HepG2 (cell line): ENCODE results near the gene CELSR3. TPM values are rescaled to one million over a fixed set of nuclear protein-coding genes. Genes with fewer than 3 reads are reported as not detected.

Experiments used
- ATAC-seq: fragments of 200-7000 bp; cut with Tn5 transposase; 3 replicates; pipeline ENCODE4 v1.9.1; 2020; ENCODE audit warnings: mild to moderate bottlenecking, moderate library complexity
- BruUV-seq: library from RNA; stranded (reverse); fragments of 400-500 nt; replicated peaks from 2 replicates; lab custom pipeline; 2021; lab: Mats Ljungman, UMichigan
- CTCF ChIA-PET: fragments of 300-600 bp; formaldehyde crosslinking; extraction: SDS; loops from one replicate; lab custom pipeline; 2021; ENCODE audit warnings: low total read pairs, inconsistent platforms, low intra/inter-chr PET ratio; lab: Yijun Ruan, JAX
- POLR2A ChIA-PET: fragments of 350-600 bp; sonication (Branson Sonifier 250); formaldehyde crosslinking; loops from one replicate; lab custom pipeline; 2020; ENCODE audit warnings: antibody characterized with exemption, inconsistent platforms; lab: Yijun Ruan, JAX
- DNase-seq: peaks from one replicate; pipeline ENCODE4 v3.0.0-alpha.2; 2015; ENCODE audit warnings: low spot score
- FAIRE-seq: peaks from 3 replicates; lab custom pipeline; 2011; peaks lifted over from hg19 to GRCh38; lab: Jason Lieb, UNC
- H2AFZ ChIP-seq: one replicate; pipeline ENCODE4 v1.6.1; 2011; ENCODE audit warnings: low read length, inconsistent platforms
- H3K27ac ChIP-seq: fragments of 300-600 bp; 3 replicates; pipeline ENCODE4 v1.8.0; 2011; ENCODE audit warnings: mixed run types, mild to moderate bottlenecking, mixed read lengths, low read length, inconsistent platforms; ENCODE audit not compliant: insufficient read depth; ENCODE audit errors: extremely low read length
- H3K27me3 ChIP-seq, 2 experiments: fragments of 200-600 bp in 1 of 2; 2 replicates in 1 of 2; 3 replicates in 1 of 2; pipeline versions ENCODE4 v1.6.0 to v1.8.0; 2011; ENCODE audit warnings: low read length in 2 of 2, mild to moderate bottlenecking in 2 of 2, moderate library complexity in 2 of 2, inconsistent platforms in 1 of 2; ENCODE audit not compliant: insufficient read depth in 2 of 2, control insufficient read depth in 1 of 2
- H3K36me3 ChIP-seq, 2 experiments: fragments of 200-600 bp in 1 of 2; replicated peaks in 1 of 2; 2 replicates in 1 of 2; 3 replicates in 1 of 2; pipeline versions ENCODE4 v1.5.1 to v1.8.0; 2011; ENCODE audit warnings: low read length in 2 of 2, inconsistent platforms in 1 of 2; ENCODE audit not compliant: insufficient read depth in 2 of 2, control insufficient read depth in 1 of 2
- H3K4me1 ChIP-seq: 2 replicates; pipeline ENCODE4 v1.5.1; 2012; ENCODE audit warnings: low read length, inconsistent platforms; ENCODE audit not compliant: insufficient read depth
- H3K4me2 ChIP-seq: 2 replicates; pipeline ENCODE4 v1.6.0; 2011; ENCODE audit warnings: low read depth, low read length, inconsistent platforms
- H3K4me3 ChIP-seq, 3 experiments: fragments of 200-600 bp in 1 of 3; sonication (generic), shearing (Covaris generic) in 1 of 3; replicated peaks in 1 of 3; 2 replicates each; pipeline ENCODE4 v1.5.1; 2011 to 2016; ENCODE audit warnings: low read length in 3 of 3, inconsistent platforms in 2 of 3, low read depth in 2 of 3, mild to moderate bottlenecking in 2 of 3, control low read depth in 1 of 3, mixed read lengths in 1 of 3; ENCODE audit not compliant: insufficient read depth in 1 of 3
- H3K79me2 ChIP-seq: one replicate; pipeline ENCODE4 v1.6.1; 2011; ENCODE audit warnings: low read length, inconsistent platforms; ENCODE audit not compliant: insufficient read depth
- H3K9ac ChIP-seq: 2 replicates; pipeline ENCODE4 v1.6.0; 2011; ENCODE audit warnings: mild to moderate bottlenecking, low read depth, low read length, inconsistent platforms; ENCODE audit not compliant: insufficient read depth
- H3K9me3 ChIP-seq: 2 replicates; pipeline ENCODE4 v1.5.1; 2012; ENCODE audit warnings: mild to moderate bottlenecking, low read length
- H4K20me1 ChIP-seq: 2 replicates; pipeline ENCODE4 v1.6.0; 2011; ENCODE audit warnings: inconsistent platforms, mild to moderate bottlenecking, low read length, moderate library complexity; ENCODE audit not compliant: insufficient read depth
- ATF7 ChIP-seq, 2 experiments: fragments of 450-650 bp in 1 of 2; sonication (generic) in 1 of 2; formaldehyde crosslinking in 1 of 2; IDR thresholded peaks; 2 replicates each; pipeline versions ENCODE4 v1.4.0 to v1.6.1; 2016 to 2020; ENCODE audit warnings: antibody characterized with exemption in 1 of 2, mild to moderate bottlenecking in 1 of 2, missing genetic modification reagents in 1 of 2
- BHLHE40 ChIP-seq: IDR thresholded peaks from 2 replicates; pipeline ENCODE4 v1.6.1; 2011; ENCODE audit warnings: low read length, improper control_type of control experiment
- CREB1 ChIP-seq, 2 experiments: fragments of 450-650 bp in 1 of 2; IDR thresholded peaks; 2 replicates each; pipeline ENCODE4 v1.6.1; 2016 to 2017; ENCODE audit warnings: control low read depth in 1 of 2, mild to moderate bottlenecking in 1 of 2, missing compliant biosample characterization in 1 of 2, missing genetic modification characterization in 1 of 2
- FOXP1 ChIP-seq, 2 experiments: fragments of 450-650 bp in 1 of 2; IDR thresholded peaks; 2 replicates each; pipeline ENCODE4 v1.6.1; 2017 to 2018; ENCODE audit warnings: antibody characterized with exemption in 1 of 2
- GTF3A ChIP-seq: sonication (generic); formaldehyde crosslinking; conservative IDR thresholded peaks from 2 replicates; pipeline ENCODE4 v1.4.0; 2020; ENCODE audit warnings: mild to moderate bottlenecking, missing genetic modification reagents
- MXD3 ChIP-seq: IDR thresholded peaks from 2 replicates; pipeline ENCODE4 v1.6.1; 2016; ENCODE audit warnings: mild to moderate bottlenecking, missing biosample characterization, missing genetic modification reagents
- NBN ChIP-seq: fragments of 450-650 bp; conservative IDR thresholded peaks from 2 replicates; pipeline ENCODE4 v1.6.1; 2017
- SRSF4 ChIP-seq: fragments of 200-400 bp; formaldehyde crosslinking; IDR thresholded peaks from one replicate; pipeline ENCODE4 v1.6.1; 2018; ENCODE audit warnings: mild to moderate bottlenecking, low read depth, low read length, moderate library complexity; ENCODE audit not compliant: poor library complexity, severe bottlenecking
- ZBTB46 ChIP-seq: sonication (generic); formaldehyde crosslinking; IDR thresholded peaks from 2 replicates; pipeline ENCODE4 v1.4.0; 2020; ENCODE audit warnings: mild to moderate bottlenecking, missing genetic modification reagents, borderline replicate concordance
- ZFP82 ChIP-seq: sonication (generic); formaldehyde crosslinking; IDR thresholded peaks from 2 replicates; pipeline ENCODE4 v1.5.1; 2020; ENCODE audit warnings: mild to moderate bottlenecking, missing genetic modification reagents, borderline replicate concordance
- ZKSCAN5 ChIP-seq: sonication (generic); formaldehyde crosslinking; IDR thresholded peaks from 2 replicates; pipeline ENCODE4 v1.5.1; 2020; ENCODE audit warnings: mild to moderate bottlenecking, missing genetic modification reagents
- ZMYM2 ChIP-seq: sonication (generic); formaldehyde crosslinking; IDR thresholded peaks from 2 replicates; pipeline ENCODE4 v1.8.0; 2022; ENCODE audit warnings: mild to moderate bottlenecking, missing genetic modification reagents
- ZNF143 ChIP-seq: sonication (generic); formaldehyde crosslinking; IDR thresholded peaks from 2 replicates; pipeline ENCODE4 v1.4.0; 2020; ENCODE audit warnings: missing genetic modification reagents
- ZNF292 ChIP-seq: sonication (generic); formaldehyde crosslinking; IDR thresholded peaks from 2 replicates; pipeline ENCODE4 v1.8.1; 2022; ENCODE audit warnings: mild to moderate bottlenecking, low read depth, missing genetic modification reagents, borderline replicate concordance
- ZNF382 ChIP-seq: sonication (generic); formaldehyde crosslinking; IDR thresholded peaks from 2 replicates; pipeline ENCODE4 v1.5.0; 2020; ENCODE audit warnings: missing genetic modification reagents, mild to moderate bottlenecking, borderline replicate concordance
- ZNF383 ChIP-seq: sonication (generic); formaldehyde crosslinking; IDR thresholded peaks from 2 replicates; pipeline ENCODE4 v1.4.0; 2020; ENCODE audit warnings: missing genetic modification reagents, mild to moderate bottlenecking, borderline replicate concordance
- ZNF839 ChIP-seq: sonication (generic); formaldehyde crosslinking; IDR thresholded peaks from 2 replicates; pipeline ENCODE4 v1.4.0; 2020; ENCODE audit warnings: missing genetic modification reagents, mild to moderate bottlenecking, borderline replicate concordance
- WGBS: methylation state at CpG from one replicate; pipeline ENCODE4 v1.1.6; 2017; ENCODE audit warnings: low lambda C conversion rate; 5-methylcytosine and 5-hydroxymethylcytosine counted together
- in situ Hi-C: cut with HindIII; loops from 2 replicates; pipeline ENCODE4 v1.10.0; 2017; ENCODE audit warnings: low pct_unique_long_range_greater_than_20kb; ENCODE audit not compliant: extremely low pct_ligation_motif_present
- intact Hi-C: fragments of 100-400 bp; cut with micrococcal nuclease; formaldehyde crosslinking; loops from one replicate; pipeline ENCODE4 v1.10.0; 2022; ENCODE audit not compliant: unreplicated experiment
- polyA plus RNA-seq, 8 experiments: library from polyadenylated mRNA; depleted of rRNA in 3 of 8; stranded (reverse) in 7 of 8; unstranded in 1 of 8; fragments of >200 nt; fragmentation: Illumina TruSeq in 4 of 8; extraction: Trizol in 4 of 8; gene quantifications; 2 replicates each; pipeline versions ENCODE4 v1.2.1 to v1.2.3, GENCODE V29; 2011 to 2016; ENCODE audit warnings: low read depth in 4 of 8, missing spikeins in 1 of 8, mixed read lengths in 1 of 8; ENCODE audit not compliant: insufficient read depth in 1 of 8
- total RNA-seq, 5 experiments: library from RNA; depleted of rRNA; stranded (reverse); fragments of >200 nt; fragmentation: Illumina TruSeq; extraction: Trizol; gene quantifications; 2 replicates each; pipeline ENCODE4 v1.2.3, GENCODE V29; 2016; ENCODE audit warnings: low read depth in 1 of 5

Gene CELSR3
- total and polyA plus RNA-seq, 2 of the 13 experiments (the other 11 are each of a cell fraction or from before 2014, with no cell fraction given): 5.4 to 6.7 TPM

GRCh38 chr3:48681974-48682610 lies 19.4 kb upstream of the CELSR3 start:
- FAIRE-seq: no peak
- H3K79me2 ChIP-seq: peaks cover 25% of the 10 kb centered on the region
- CTCF ChIA-PET: no interaction called here

More at GRCh38 chr3:48681974-48682610, 19.4 kb upstream of the CELSR3 start:
- H3K4me1 ChIP-seq: peaks cover 26% of the 10 kb centered on the region
- in situ Hi-C loops: no loop called here
- BruUV-seq: no TSS peak
- intact Hi-C loops: no loop called here
- no peak overlapping the region for H3K4me2 ChIP-seq
- DNase-seq: no peak
- H2AFZ ChIP-seq: no peak overlapping the region
- no peak for ATAC-seq
- no peaks in the 10 kb centered on the region for H3K9me3 ChIP-seq
- H3K27ac ChIP-seq: no peak overlapping the region
- H3K9ac ChIP-seq: no peak overlapping the region
- WGBS: 95% methylated on average over 12 of the region's 17 CpGs
- H3K27me3 ChIP-seq: no peaks in the 10 kb centered on the region; a peak in 2 of 5 replicates
- H4K20me1 ChIP-seq: 0 out of 2 replicates have a peak, but pooled peaks cover 4% of the 10 kb centered on the region
- POLR2A ChIA-PET: no interaction called here
- H3K36me3 ChIP-seq: peaks cover 39 to 63% of the 10 kb centered on the region in 2 experiments
- TF ChIP-seq GTF3A (CRISPR knock-in tag) (no peak), ATF7 (IDR thresholded peaks at IDR 0.05) (peak; percentile 27; the same call in 1 of the 2 replicates), ATF7 (CRISPR knock-in tag; IDR thresholded peaks at IDR 0.05) (no peak), ZNF143 (no peak), ZNF383 (CRISPR knock-in tag) (no peak), FOXP1 (IDR thresholded peaks at IDR 0.05) (no peak), FOXP1 (CRISPR knock-in tag; IDR thresholded peaks at IDR 0.05) (no peak), ZBTB46 (CRISPR knock-in tag) (no peak), SRSF4 (no peak), ZNF292 (CRISPR knock-in tag) (no peak), ZMYM2 (no peak), CREB1 (IDR thresholded peaks at IDR 0.05) (0 out of 2 replicates have a peak, but pooled peaks have one; percentile 15), CREB1 (CRISPR knock-in tag; IDR thresholded peaks at IDR 0.05) (no peak), ZFP82 (CRISPR knock-in tag) (no peak), ZNF839 (CRISPR knock-in tag) (no peak), NBN (no peak), BHLHE40 (no peak), ZKSCAN5 (no peak), MXD3 (no peak), ZNF382 (CRISPR knock-in tag) (no peak)
- TF ChIP-seq, all 625 proteins: peak for 2
- no peak overlapping the region for H3K4me3 ChIP-seq
